ENCODE measurements around the gene IL11. TPM values are rescaled to one million over a fixed set of nuclear protein-coding genes. Genes with fewer than 3 reads are reported as not detected.

Gene IL11
- total RNA-seq, 1 experiment from 2014 or later, result 0.97 TPM

DNA sequence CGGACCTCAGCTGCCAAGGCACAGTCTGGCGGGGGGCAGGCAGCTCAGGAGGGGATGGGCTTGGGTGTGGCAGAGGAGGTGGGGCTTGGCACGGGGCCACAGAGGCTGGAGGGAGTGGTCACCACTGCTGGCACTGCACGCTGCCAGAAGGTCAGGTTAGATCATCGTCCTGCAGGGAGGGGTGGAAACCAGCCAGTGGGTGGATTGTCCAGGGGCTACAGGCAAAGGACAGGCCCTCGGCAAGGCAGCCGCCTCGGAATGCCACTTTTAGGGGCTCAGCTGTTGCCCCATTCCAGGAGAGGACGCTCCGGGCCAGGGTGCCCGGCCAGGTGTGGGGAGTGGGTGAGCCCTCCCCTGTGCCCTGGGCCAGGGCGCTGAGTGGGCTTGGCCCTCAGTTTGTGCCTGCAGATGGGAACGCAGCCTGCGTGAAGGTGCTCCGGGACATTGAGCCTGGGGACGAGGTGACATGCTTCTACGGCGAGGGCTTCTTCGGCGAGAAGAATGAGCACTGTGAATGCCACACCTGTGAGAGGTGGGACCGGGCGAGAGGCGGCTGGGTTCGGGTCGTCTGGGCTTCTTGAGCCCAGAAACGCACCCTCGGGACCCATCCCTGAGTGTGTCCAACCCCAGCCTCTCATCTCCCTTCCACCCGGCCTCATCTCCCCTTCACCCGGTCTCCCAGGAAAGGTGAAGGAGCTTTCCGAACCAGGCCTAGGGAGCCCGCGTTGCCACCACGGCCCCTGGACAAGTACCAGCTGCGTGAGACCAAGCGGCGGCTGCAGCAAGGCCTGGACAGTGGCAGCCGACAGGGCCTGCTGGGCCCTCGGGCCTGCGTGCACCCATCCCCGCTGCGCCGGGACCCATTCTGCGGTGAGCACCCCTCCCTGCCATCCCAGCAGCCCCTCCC is 24.2 kb downstream of the IL11 start:
- no TSS peak for BruUV-seq (replicated peaks)
- Mint-ChIP-seq H3K27ac (ENCODE audit: unreplicated experiment) (peak overlapping the region; percentile 17), H3K4me3 (ENCODE audit: low read depth, unreplicated experiment) (no peak overlapping the region), H3K4me1 (ENCODE audit: low read depth, unreplicated experiment) (peaks cover 29% of the 10 kb centered on the region), H3K36me3 (ENCODE audit: insufficient read depth, unreplicated experiment) (peaks cover 37% of the 10 kb centered on the region), H3K9me3 (ENCODE audit: low read depth, unreplicated experiment) (no peaks in the 10 kb centered on the region), H3K27me3 (ENCODE audit: unreplicated experiment) (peaks cover 4% of the 10 kb centered on the region)
- CTCF ChIA-PET, result interaction anchor here (0.7 kb wide), 1 partner anchor 74 kb away, joined by 4 read pairs; no protein-coding TSS in a partner anchor
- DNase-seq, result peak; percentile 74
- TF ChIP-seq, protein P1, sequence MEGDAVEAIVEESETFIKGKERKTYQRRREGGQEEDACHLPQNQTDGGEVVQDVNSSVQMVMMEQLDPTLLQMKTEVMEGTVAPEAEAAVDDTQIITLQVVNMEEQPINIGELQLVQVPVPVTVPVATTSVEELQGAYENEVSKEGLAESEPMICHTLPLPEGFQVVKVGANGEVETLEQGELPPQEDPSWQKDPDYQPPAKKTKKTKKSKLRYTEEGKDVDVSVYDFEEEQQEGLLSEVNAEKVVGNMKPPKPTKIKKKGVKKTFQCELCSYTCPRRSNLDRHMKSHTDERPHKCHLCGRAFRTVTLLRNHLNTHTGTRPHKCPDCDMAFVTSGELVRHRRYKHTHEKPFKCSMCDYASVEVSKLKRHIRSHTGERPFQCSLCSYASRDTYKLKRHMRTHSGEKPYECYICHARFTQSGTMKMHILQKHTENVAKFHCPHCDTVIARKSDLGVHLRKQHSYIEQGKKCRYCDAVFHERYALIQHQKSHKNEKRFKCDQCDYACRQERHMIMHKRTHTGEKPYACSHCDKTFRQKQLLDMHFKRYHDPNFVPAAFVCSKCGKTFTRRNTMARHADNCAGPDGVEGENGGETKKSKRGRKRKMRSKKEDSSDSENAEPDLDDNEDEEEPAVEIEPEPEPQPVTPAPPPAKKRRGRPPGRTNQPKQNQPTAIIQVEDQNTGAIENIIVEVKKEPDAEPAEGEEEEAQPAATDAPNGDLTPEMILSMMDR (IDR thresholded peaks at IDR 0.05; ENCODE audit: unreplicated experiment), result no peak
- intact Hi-C loops (cut with micrococcal nuclease; ENCODE audit: unreplicated experiment), result no loop called here

DNA sequence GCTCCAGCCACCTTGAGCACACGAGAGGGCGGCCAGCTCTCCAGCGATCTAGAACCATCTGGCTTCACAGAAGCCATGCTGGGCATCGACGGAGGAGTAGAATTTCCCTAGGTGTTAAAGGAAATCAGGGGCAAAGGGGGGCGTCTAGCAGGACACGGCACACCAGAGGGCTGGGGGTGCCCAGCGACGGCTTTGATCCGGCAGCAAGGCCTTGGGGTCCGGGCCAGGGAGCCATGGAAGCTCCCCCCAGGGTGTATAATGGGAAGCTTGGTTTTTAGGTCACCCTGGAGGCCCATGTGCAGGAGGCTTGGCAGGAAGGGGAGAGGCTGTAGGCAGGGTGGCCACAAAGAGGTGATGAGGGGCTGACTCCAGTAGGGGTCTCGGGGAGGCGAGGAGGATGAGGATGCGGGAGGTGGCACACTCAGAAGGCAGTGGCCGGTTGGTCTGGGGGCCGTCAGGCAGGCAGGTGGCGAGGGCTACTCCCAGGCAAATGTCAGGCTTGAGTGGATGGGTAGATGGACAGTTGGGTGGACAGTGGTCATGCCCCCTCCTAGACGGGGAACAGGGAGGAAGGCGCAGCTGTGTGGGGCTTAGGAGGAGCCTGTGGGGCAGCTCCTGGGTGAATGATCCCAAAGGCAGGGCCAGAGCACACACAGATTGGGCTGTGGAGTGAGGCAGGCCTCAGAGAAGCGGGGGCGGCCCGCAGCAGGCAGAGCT is 25.0 kb downstream of the IL11 start:
- TF ChIP-seq, protein P1 (IDR thresholded peaks at IDR 0.05; ENCODE audit: unreplicated experiment), result no peak
- H3K4me1 Mint-ChIP-seq (ENCODE audit: low read depth, unreplicated experiment), result peaks cover 23% of the 10 kb centered on the region
- no TSS peak for BruUV-seq (replicated peaks)
- CTCF ChIA-PET, result interaction anchor here (0.6 kb wide), 1 partner anchor 17 kb away, joined by 4 read pairs; no protein-coding TSS in a partner anchor
- H3K27ac Mint-ChIP-seq (ENCODE audit: unreplicated experiment), result peak overlapping the region; percentile 17
- H3K4me3 Mint-ChIP-seq (ENCODE audit: low read depth, unreplicated experiment), result no peak overlapping the region
- no peaks in the 10 kb centered on the region for H3K27me3 Mint-ChIP-seq (ENCODE audit: unreplicated experiment)
- no peaks in the 10 kb centered on the region for H3K9me3 Mint-ChIP-seq (ENCODE audit: low read depth, unreplicated experiment)
- H3K36me3 Mint-ChIP-seq (ENCODE audit: insufficient read depth, unreplicated experiment), result peaks cover 41% of the 10 kb centered on the region
- DNase-seq, result no peak
- intact Hi-C loops (cut with micrococcal nuclease; ENCODE audit: unreplicated experiment), result no loop called here

DNA sequence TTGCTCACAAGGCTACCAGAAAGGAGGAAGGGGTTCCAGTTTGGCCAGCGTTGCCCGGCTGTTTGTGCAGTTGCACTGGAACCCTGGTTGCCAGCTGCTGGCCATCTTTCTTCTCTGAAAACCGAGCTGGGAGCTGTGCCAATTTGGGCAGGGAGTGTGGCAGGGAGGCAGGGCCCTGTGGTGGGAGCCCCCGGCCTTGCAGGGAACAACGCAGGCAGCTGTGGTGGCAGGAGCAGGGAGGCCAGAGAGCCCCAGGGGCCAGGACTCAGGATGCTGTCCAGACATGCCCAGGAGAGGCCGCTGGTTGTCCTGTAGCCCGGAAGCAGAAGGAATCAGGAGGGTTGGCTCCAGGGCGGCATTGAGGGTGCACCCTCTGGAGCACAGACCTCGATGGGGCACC is 25.8 kb downstream of the IL11 start:
- H3K4me1 Mint-ChIP-seq (ENCODE audit: low read depth, unreplicated experiment), result peaks cover 22% of the 10 kb centered on the region
- intact Hi-C loops (cut with micrococcal nuclease; ENCODE audit: unreplicated experiment), result no loop called here
- H3K36me3 Mint-ChIP-seq (ENCODE audit: insufficient read depth, unreplicated experiment), result peaks cover 49% of the 10 kb centered on the region
- CTCF ChIA-PET, result no interaction called here
- TF ChIP-seq, protein P1 (IDR thresholded peaks at IDR 0.05; ENCODE audit: unreplicated experiment), result no peak
- H3K9me3 Mint-ChIP-seq (ENCODE audit: low read depth, unreplicated experiment), result no peaks in the 10 kb centered on the region
- H3K4me3 Mint-ChIP-seq (ENCODE audit: low read depth, unreplicated experiment), result no peak overlapping the region
- no TSS peak for BruUV-seq (replicated peaks)
- H3K27ac Mint-ChIP-seq (ENCODE audit: unreplicated experiment), result no peak overlapping the region
- no peak for DNase-seq
- H3K27me3 Mint-ChIP-seq (ENCODE audit: unreplicated experiment), result no peaks in the 10 kb centered on the region

DNA sequence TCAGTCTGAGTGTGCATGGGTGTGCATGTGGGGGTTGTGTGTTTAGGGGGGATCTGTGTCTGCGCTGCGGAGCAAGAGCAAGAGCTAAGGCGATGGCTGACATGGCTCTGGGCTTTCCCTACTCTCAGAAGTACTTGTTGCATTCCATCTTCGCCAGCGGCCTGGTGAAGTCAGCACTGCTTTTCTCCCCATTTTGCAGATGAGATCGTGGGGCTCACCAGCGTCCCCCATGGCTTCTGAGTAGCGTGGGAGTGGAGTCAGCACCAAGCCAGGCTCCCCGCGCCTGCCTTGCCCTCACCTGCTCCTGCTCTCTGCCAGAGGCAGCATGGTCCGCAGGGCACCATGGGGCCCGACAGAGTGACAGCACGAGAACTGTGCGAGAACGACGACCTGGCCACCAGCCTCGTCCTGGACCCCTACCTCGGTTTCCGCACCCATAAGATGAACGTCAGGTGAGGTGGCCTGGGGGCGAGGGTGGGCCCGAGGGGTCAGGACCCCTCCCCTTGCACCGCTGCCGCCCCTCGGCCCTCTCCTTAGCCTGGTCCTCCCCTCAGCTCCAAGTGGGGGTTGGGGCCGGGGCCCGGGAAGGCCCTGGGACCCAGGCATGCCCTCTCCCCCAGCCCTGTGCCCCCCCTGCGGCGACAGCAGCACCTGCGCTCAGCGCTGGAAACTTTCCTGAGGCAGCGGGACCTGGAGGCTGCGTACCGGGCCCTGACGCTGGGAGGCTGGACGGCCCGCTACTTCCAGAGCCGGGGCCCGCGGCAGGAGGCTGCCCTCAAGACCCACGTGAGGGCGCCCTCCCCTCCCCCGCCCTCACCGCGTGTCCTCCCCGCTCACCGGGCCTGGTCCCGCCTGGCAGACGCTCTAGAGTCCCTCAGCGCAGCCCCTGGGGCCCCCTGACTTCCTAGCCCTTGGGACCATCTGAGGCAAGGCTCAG is 28.4 kb downstream of the IL11 start:
- intact Hi-C loops (cut with micrococcal nuclease; ENCODE audit: unreplicated experiment), result no loop called here
- no peaks in the 10 kb centered on the region for H3K27me3 Mint-ChIP-seq (ENCODE audit: unreplicated experiment)
- CTCF ChIA-PET, result no interaction called here
- H3K36me3 Mint-ChIP-seq (ENCODE audit: insufficient read depth, unreplicated experiment), result peaks cover 62% of the 10 kb centered on the region
- H3K4me3 Mint-ChIP-seq (ENCODE audit: low read depth, unreplicated experiment), result peak overlapping the region; percentile 91
- H3K27ac Mint-ChIP-seq (ENCODE audit: unreplicated experiment), result no peak overlapping the region
- H3K9me3 Mint-ChIP-seq (ENCODE audit: low read depth, unreplicated experiment), result no peaks in the 10 kb centered on the region
- peaks cover 32% of the 10 kb centered on the region for H3K4me1 Mint-ChIP-seq (ENCODE audit: low read depth, unreplicated experiment)
- TSS peak; percentile 46 for BruUV-seq (replicated peaks)
- TF ChIP-seq, protein P1 (IDR thresholded peaks at IDR 0.05; ENCODE audit: unreplicated experiment), result no peak
- no peak for DNase-seq

All from Calu3 (cell line).